HepG2 (cell line): ENCODE results near the gene CEP250.

Source experiments
- DPF2 ChIP-seq: sonication (generic); formaldehyde crosslinking; IDR thresholded peaks from 2 replicates; pipeline ENCODE4 v1.4.0; 2020; ENCODE audit warnings: mild to moderate bottlenecking, low read depth, missing genetic modification reagents, borderline replicate concordance
- EZH2 ChIP-seq: conservative IDR thresholded peaks from 2 replicates; pipeline ENCODE4 v1.6.1; 2012; ENCODE audit warnings: mild to moderate bottlenecking, low read depth, low read length, moderate library complexity
- MAFK ChIP-seq, 2 experiments: IDR thresholded peaks in 1 of 2; conservative IDR thresholded peaks in 1 of 2; 2 replicates each; pipeline ENCODE4 v1.6.1; 2011; ENCODE audit warnings: improper control_type of control experiment in 2 of 2, low read length in 2 of 2
- MYNN ChIP-seq: sonication (generic); formaldehyde crosslinking; IDR thresholded peaks from 2 replicates; pipeline ENCODE4 v1.4.0; 2020; ENCODE audit warnings: mild to moderate bottlenecking, low read depth, missing genetic modification reagents
- ZFP36L1 ChIP-seq: sonication (generic); formaldehyde crosslinking; IDR thresholded peaks from 2 replicates; pipeline ENCODE4 v1.8.0; 2022; ENCODE audit warnings: mild to moderate bottlenecking, missing genetic modification reagents, moderate library complexity
- TF ChIP-seq, protein P1 (sequence below): sonication (generic); formaldehyde crosslinking; IDR thresholded peaks from 2 replicates; pipeline ENCODE4 v1.8.0; 2022; ENCODE audit warnings: missing genetic modification reagents, mild to moderate bottlenecking, inconsistent platforms, borderline replicate concordance
- TF ChIP-seq, protein P2 (sequence below): sonication (generic); formaldehyde crosslinking; IDR thresholded peaks from 2 replicates; pipeline ENCODE4 v1.4.0; 2020; ENCODE audit warnings: missing genetic modification reagents
- TF ChIP-seq, protein P3 (sequence below): sonication (generic); formaldehyde crosslinking; IDR thresholded peaks from 2 replicates; pipeline ENCODE4 v1.5.0; 2020; ENCODE audit warnings: missing genetic modification reagents

DNA sequence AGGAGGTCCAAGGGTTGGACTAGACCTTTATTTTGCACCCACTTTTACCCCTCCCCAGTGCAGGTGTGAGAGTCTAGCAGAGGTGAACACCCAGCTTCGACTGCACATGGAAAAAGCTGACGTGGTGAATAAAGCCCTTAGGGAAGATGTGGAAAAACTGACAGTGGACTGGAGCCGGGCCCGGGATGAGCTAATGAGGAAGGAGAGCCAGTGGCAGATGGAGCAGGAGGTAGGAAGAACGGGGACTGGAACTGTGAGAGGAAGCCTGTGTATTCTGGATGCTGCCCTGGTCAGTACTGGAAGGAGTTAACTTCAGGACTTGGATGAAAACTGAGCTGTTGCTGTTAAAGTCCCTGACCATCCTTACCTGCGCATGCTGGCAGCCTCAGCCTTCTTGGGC, 10.6 kb downstream of the CEP250 start:
- TF ChIP-seq EZH2 (no peak), DPF2 (no peak), MYNN (no peak), MAFK (conservative IDR thresholded peaks at IDR 0.05 in 1 of 2, IDR thresholded peaks at IDR 0.05 in 1 of 2; ENCODE audit: low read length in 2 of 2) (peak; percentile 49 to 65), ZFP36L1 (CRISPR knock-in tag) (no peak)
- TF ChIP-seq, protein P1, sequence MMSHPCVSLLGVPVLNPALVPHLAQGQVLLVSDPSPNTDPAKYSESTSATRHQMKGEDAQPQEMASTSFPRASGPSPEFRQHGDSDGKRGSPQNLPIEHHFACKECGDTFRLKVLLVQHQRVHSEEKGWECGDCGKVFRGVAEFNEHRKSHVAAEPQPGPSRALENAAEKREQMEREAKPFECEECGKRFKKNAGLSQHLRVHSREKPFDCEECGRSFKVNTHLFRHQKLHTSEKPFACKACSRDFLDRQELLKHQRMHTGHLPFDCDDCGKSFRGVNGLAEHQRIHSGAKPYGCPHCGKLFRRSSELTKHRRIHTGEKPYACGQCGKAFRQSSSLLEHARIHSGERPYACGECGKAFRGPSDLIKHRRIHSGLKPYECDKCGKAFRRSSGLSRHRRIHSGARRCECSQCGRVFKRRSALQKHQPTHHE (CRISPR knock-in tag): no peak
- TF ChIP-seq, protein P2, sequence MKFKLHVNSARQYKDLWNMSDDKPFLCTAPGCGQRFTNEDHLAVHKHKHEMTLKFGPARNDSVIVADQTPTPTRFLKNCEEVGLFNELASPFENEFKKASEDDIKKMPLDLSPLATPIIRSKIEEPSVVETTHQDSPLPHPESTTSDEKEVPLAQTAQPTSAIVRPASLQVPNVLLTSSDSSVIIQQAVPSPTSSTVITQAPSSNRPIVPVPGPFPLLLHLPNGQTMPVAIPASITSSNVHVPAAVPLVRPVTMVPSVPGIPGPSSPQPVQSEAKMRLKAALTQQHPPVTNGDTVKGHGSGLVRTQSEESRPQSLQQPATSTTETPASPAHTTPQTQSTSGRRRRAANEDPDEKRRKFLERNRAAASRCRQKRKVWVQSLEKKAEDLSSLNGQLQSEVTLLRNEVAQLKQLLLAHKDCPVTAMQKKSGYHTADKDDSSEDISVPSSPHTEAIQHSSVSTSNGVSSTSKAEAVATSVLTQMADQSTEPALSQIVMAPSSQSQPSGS (CRISPR knock-in tag): no peak
- TF ChIP-seq, protein P3, sequence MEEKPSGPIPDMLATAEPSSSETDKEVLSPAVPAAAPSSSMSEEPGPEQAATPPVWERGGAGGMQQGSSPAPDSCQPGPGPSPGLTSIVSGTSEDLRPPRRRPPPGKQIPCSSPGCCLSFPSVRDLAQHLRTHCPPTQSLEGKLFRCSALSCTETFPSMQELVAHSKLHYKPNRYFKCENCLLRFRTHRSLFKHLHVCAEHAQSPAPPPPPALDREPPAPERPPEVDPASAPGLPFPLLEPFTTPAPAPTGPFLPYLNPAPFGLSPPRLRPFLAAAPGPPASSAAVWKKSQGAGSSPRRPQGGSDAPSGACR: no peak
